IPS DF 6.9 (cell line): ENCODE results near the gene LCP2.

Experiments
- DNase-seq: peaks from one replicate; pipeline ENCODE4 v3.0.0-alpha.2; 2013; ENCODE audit warnings: low read depth, low spot score
- H3K27ac ChIP-seq: one replicate; pipeline ENCODE4 v1.5.1; 2013; ENCODE audit warnings: low read length, control low read depth
- H3K27me3 ChIP-seq: 2 replicates; pipeline ENCODE4 v1.6.1; 2013; ENCODE audit warnings: mild to moderate bottlenecking, low read length; ENCODE audit not compliant: control insufficient read depth, insufficient read depth
- H3K36me3 ChIP-seq: 2 replicates; pipeline ENCODE4 v1.6.1; 2013; ENCODE audit warnings: low read length; ENCODE audit not compliant: control insufficient read depth, insufficient read depth
- H3K4me1 ChIP-seq: 2 replicates; pipeline ENCODE4 v1.6.1; 2013; ENCODE audit warnings: low read length; ENCODE audit not compliant: control insufficient read depth, insufficient read depth
- H3K4me3 ChIP-seq: 2 replicates; pipeline ENCODE4 v1.5.1; 2013; ENCODE audit warnings: mild to moderate bottlenecking, low read length
- H3K9me3 ChIP-seq: 2 replicates; pipeline ENCODE4 v1.6.1; 2013; ENCODE audit warnings: low read length, inconsistent platforms; ENCODE audit not compliant: control insufficient read depth, insufficient read depth
- WGBS: extraction: QIAGEN DNeasy Blood & Tissue Kit; methylation state at CpG from one replicate; pipeline ENCODE4 v1.1.7; 2013; ENCODE audit warnings: mixed read lengths, missing lambda C conversion rate; ENCODE audit not compliant: insufficient read length, insufficient coverage; 5-methylcytosine and 5-hydroxymethylcytosine counted together

Gene LCP2

GRCh38 chr5:170308686-170309085 lies 11.1 kb upstream of the LCP2 start:
- Histone ChIP-seq H3K9me3 (no peaks in the 10 kb centered on the region), H3K4me1 (peaks cover 1% of the 10 kb centered on the region; the same call in 1 of the 2 replicates), H3K4me3 (no peak overlapping the region), H3K27ac (no peak overlapping the region), H3K27me3 (no peaks in the 10 kb centered on the region), H3K36me3 (no peaks in the 10 kb centered on the region)
- DNase-seq = no peak
- WGBS = no CpG with 5 or more reads among the region's 2 CpGs

- Histone ChIP-seq H3K27ac (no peak overlapping the region), H3K4me1 (peaks cover 1% of the 10 kb centered on the region; the same call in 1 of the 2 replicates), H3K9me3 (no peaks in the 10 kb centered on the region), H3K4me3 (no peak overlapping the region), H3K27me3 (no peaks in the 10 kb centered on the region), H3K36me3 (no peaks in the 10 kb centered on the region)
- DNase-seq = no peak
- WGBS = no CpG with 5 or more reads among the region's 15 CpGs
Measured at GRCh38 chr5:170307575-170308465, 10.2 kb upstream of the LCP2 start.

GRCh38 chr5:170306381-170306831 lies 8.8 kb upstream of the LCP2 start:
- no peaks in the 10 kb centered on the region for H3K27me3 ChIP-seq

GRCh38 chr5:170305646-170306025 lies 8.1 kb upstream of the LCP2 start:
- Histone ChIP-seq H3K4me3 (no peak overlapping the region), H3K27me3 (no peaks in the 10 kb centered on the region), H3K27ac (no peak overlapping the region), H3K36me3 (no peaks in the 10 kb centered on the region), H3K9me3 (no peaks in the 10 kb centered on the region), H3K4me1 (peaks cover 1% of the 10 kb centered on the region; the same call in 1 of the 2 replicates)
- no peak for DNase-seq
- WGBS = no CpG with 5 or more reads among the region's 3 CpGs

More at GRCh38 chr5:170306381-170306831, 8.8 kb upstream of the LCP2 start:
- Histone ChIP-seq H3K27ac (no peak overlapping the region), H3K9me3 (no peaks in the 10 kb centered on the region), H3K4me3 (no peak overlapping the region), H3K4me1 (peaks cover 1% of the 10 kb centered on the region; the same call in 1 of the 2 replicates), H3K36me3 (no peaks in the 10 kb centered on the region)
- WGBS = no CpG with 5 or more reads among the region's 5 CpGs
- no peak for DNase-seq

GRCh38 chr5:170305016-170305645 lies 7.6 kb upstream of the LCP2 start:
- no CpG with 5 or more reads among the region's 13 CpGs for WGBS
- H3K36me3 ChIP-seq = no peaks in the 10 kb centered on the region
- H3K9me3 ChIP-seq = no peaks in the 10 kb centered on the region
- DNase-seq = no peak
- no peaks in the 10 kb centered on the region; the same call in 1 of the 2 replicates for H3K4me1 ChIP-seq
- H3K27me3 ChIP-seq = no peaks in the 10 kb centered on the region
- H3K27ac ChIP-seq = no peak overlapping the region
- no peak overlapping the region for H3K4me3 ChIP-seq

- H3K27ac ChIP-seq = no peak overlapping the region
- H3K4me3 ChIP-seq = no peak overlapping the region
- H3K9me3 ChIP-seq = no peaks in the 10 kb centered on the region
- H3K27me3 ChIP-seq = no peaks in the 10 kb centered on the region
- H3K4me1 ChIP-seq = no peaks in the 10 kb centered on the region
- H3K36me3 ChIP-seq = no peaks in the 10 kb centered on the region
- no peak for DNase-seq
- no CpG with 5 or more reads among the region's 8 CpGs for WGBS
Measured at GRCh38 chr5:170303549-170303948, 6.0 kb upstream of the LCP2 start.

GRCh38 chr5:170302653-170303501 lies 5.3 kb upstream of the LCP2 start:
- Histone ChIP-seq H3K36me3 (no peaks in the 10 kb centered on the region), H3K4me3 (no peak overlapping the region), H3K27ac (no peak overlapping the region), H3K27me3 (no peaks in the 10 kb centered on the region), H3K9me3 (no peaks in the 10 kb centered on the region), H3K4me1 (no peaks in the 10 kb centered on the region)
- DNase-seq = no peak
- no CpG with 5 or more reads among the region's 17 CpGs for WGBS

- DNase-seq = no peak
- Histone ChIP-seq H3K36me3 (no peaks in the 10 kb centered on the region), H3K4me1 (no peaks in the 10 kb centered on the region), H3K4me3 (no peak overlapping the region), H3K27ac (no peak overlapping the region), H3K9me3 (no peaks in the 10 kb centered on the region), H3K27me3 (no peaks in the 10 kb centered on the region)
- WGBS = no CpG with 5 or more reads among the region's 11 CpGs
Measured at GRCh38 chr5:170301981-170302652, 4.5 kb upstream of the LCP2 start.

GRCh38 chr5:170301149-170301548 lies 3.6 kb upstream of the LCP2 start:
- H3K27ac ChIP-seq = no peak overlapping the region
- H3K9me3 ChIP-seq = no peaks in the 10 kb centered on the region
- no peaks in the 10 kb centered on the region for H3K4me1 ChIP-seq
- H3K27me3 ChIP-seq = no peaks in the 10 kb centered on the region
- no peak for DNase-seq
- WGBS = no CpG with 5 or more reads among the region's 9 CpGs
- H3K36me3 ChIP-seq = no peaks in the 10 kb centered on the region
- no peak overlapping the region for H3K4me3 ChIP-seq
